ENCODE data around the gene TLR7.

GRCh38 chrX:12872741-12873140 lies 5.9 kb downstream of the TLR7 start:
- TF ChIP-seq POLR2AphosphoS5 (IDR thresholded peaks at IDR 0.05; ENCODE audit: borderline replicate concordance, low read depth, low read length) (no peak), EZH2 (IDR thresholded peaks at IDR 0.05) (no peak)
